Muscle layer of colon (tissue), 2 donors: ENCODE results near the gene ENAH.
A peak's percentile ranks its signal among the peaks of the same experiment; 100 is the strongest.

Source experiments
- H3K27ac ChIP-seq: one replicate; pipeline ENCODE4 v1.7.0; 2013; ENCODE audit warnings: low read depth, mild to moderate bottlenecking, low read length, moderate library complexity
- H3K27me3 ChIP-seq, 2 donors: one replicate each; pipeline ENCODE4 v1.7.0; 2013; ENCODE audit warnings: low read length in 2 of 2, mild to moderate bottlenecking in 2 of 2; ENCODE audit not compliant: insufficient read depth in 2 of 2, control insufficient read depth in 1 of 2
- H3K36me3 ChIP-seq: one replicate; pipeline ENCODE4 v1.7.0; 2013; ENCODE audit warnings: mild to moderate bottlenecking, low read length; ENCODE audit not compliant: insufficient read depth
- H3K4me1 ChIP-seq: one replicate; pipeline ENCODE4 v1.7.0; 2013; ENCODE audit warnings: mild to moderate bottlenecking, low read length; ENCODE audit not compliant: insufficient read depth
- H3K4me3 ChIP-seq, 2 donors: one replicate each; pipeline ENCODE4 v1.7.0; 2013; ENCODE audit warnings: low read length in 2 of 2, low read depth in 1 of 2, mild to moderate bottlenecking in 1 of 2, moderate library complexity in 1 of 2
- H3K9ac ChIP-seq: one replicate; pipeline ENCODE4 v1.7.0; 2013; ENCODE audit warnings: low read length
- H3K9me3 ChIP-seq: one replicate; pipeline ENCODE4 v1.7.0; 2013; ENCODE audit warnings: mild to moderate bottlenecking, low read length
- donor health status: abdominal sarcoma.
- donor health status: Adenocarcinoma of cecum.

The ENAH gene

GRCh38 chr1:225441314-225442122 lies 211.4 kb downstream of the ENAH start:
- Histone ChIP-seq H3K9ac (no peak overlapping the region), H3K4me3 (no peak overlapping the region), H3K4me1 (peaks cover 84% of the 10 kb centered on the region), H3K36me3 (no peaks in the 10 kb centered on the region), H3K27me3 (no peaks in the 10 kb centered on the region), H3K9me3 (no peaks in the 10 kb centered on the region), H3K27ac (peak overlapping the region; percentile 77)

- peaks cover 8% of the 10 kb centered on the region for H3K36me3 ChIP-seq
- no peaks in the 10 kb centered on the region for H3K9me3 ChIP-seq
- H3K27me3 ChIP-seq = no peaks in the 10 kb centered on the region
- H3K9ac ChIP-seq = no peak overlapping the region
- peak overlapping the region; percentile 77 for H3K27ac ChIP-seq
- H3K4me1 ChIP-seq = peaks cover 75% of the 10 kb centered on the region
- H3K4me3 ChIP-seq = no peak overlapping the region
Observed at GRCh38 chr1:225440380-225441221, 212.3 kb downstream of the ENAH start.

DNA sequence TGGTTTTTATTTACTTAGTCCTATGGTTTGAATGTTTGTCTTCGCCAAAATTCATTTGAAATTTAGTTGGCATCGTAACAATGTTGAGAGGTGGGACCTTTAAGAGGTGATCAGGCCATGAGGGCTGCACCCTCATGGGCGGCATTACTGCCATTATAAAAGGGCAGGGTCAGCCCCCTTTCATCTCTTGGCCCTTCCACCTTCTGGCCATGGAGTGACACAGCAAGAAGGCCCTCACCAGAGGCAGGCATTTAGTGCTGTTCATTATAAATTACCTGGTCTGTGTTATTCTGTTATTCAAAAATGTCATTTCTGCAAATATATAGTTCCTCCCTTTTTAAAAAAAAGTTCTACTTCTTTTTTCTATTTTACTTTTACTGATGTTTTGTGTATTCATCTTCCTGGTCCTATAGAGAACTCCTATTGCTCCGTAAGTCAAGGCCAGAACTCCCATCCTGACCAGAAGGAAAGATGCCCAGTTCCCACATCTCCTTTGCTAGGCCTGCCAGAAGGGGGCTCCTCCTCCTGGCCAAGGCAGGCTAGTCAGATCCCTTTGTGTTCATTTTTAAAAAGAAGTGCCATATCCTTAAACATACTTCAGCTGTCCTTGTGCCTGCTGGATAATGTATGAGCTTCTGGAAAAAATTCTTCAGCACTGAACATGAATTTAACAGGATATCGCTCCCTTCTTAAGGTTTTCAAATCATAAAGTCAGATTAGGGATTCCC lies 215.0 kb downstream of the ENAH start:
- Histone ChIP-seq H3K9ac (no peak overlapping the region), H3K27me3 (no peaks in the 10 kb centered on the region), H3K4me1 (peaks cover 47% of the 10 kb centered on the region), H3K9me3 (no peaks in the 10 kb centered on the region), H3K27ac (peak overlapping the region; percentile 45), H3K4me3 (no peak overlapping the region), H3K36me3 (peaks cover 8% of the 10 kb centered on the region)
